GM12878 (cell line): Measurements from ENCODE around the gene FBXL2. TPM values are rescaled to one million over a fixed set of nuclear protein-coding genes. Genes with fewer than 3 reads are reported as not detected.

Source experiments
- EP300 ChIP-seq, 2 experiments: fragments of 150-350 bp in 1 of 2; IDR thresholded peaks; 2 replicates each; pipeline ENCODE4 v1.6.1; 2011 to 2012; ENCODE audit warnings: low read depth in 2 of 2, low read length in 2 of 2, borderline replicate concordance in 1 of 2, improper control_type of control experiment in 1 of 2, inconsistent platforms in 1 of 2; ENCODE audit not compliant: control insufficient read depth in 1 of 2
- IRF3 ChIP-seq: fragments of 450-650 bp; IDR thresholded peaks from 2 replicates; pipeline ENCODE4 v1.6.1; 2014; ENCODE audit warnings: mild to moderate bottlenecking
- LARP7 ChIP-seq: fragments of 450-650 bp; IDR thresholded peaks from 2 replicates; pipeline ENCODE4 v1.6.1; 2017; ENCODE audit warnings: mild to moderate bottlenecking
- NKRF ChIP-seq: fragments of 450-650 bp; conservative IDR thresholded peaks from 2 replicates; pipeline ENCODE4 v1.6.1; 2017; ENCODE audit warnings: mild to moderate bottlenecking, moderate library complexity
- SMC3 ChIP-seq: IDR thresholded peaks from 2 replicates; pipeline ENCODE4 v1.6.1; 2011; ENCODE audit warnings: low read length, improper control_type of control experiment, borderline replicate concordance
- SPI1 ChIP-seq: IDR thresholded peaks from 2 replicates; pipeline ENCODE4 v1.6.1; 2011; ENCODE audit warnings: low read depth, mild to moderate bottlenecking, low read length, moderate library complexity, borderline replicate concordance; ENCODE audit not compliant: insufficient read depth
- YBX1 ChIP-seq: fragments of 450-650 bp; IDR thresholded peaks from 2 replicates; pipeline ENCODE4 v1.6.1; 2016; ENCODE audit warnings: antibody characterized with exemption
- ZNF622 ChIP-seq: fragments of 450-650 bp; IDR thresholded peaks from 2 replicates; pipeline ENCODE4 v1.6.1; 2017; ENCODE audit warnings: mild to moderate bottlenecking, inconsistent platforms
- polyA plus RNA-seq, 11 experiments: library from polyadenylated mRNA; depleted of rRNA in 4 of 11; unstranded in 6 of 11; stranded (reverse) in 5 of 11; fragments of >200 nt; fragmentation: Nextera tagmentation in 4 of 11; fragmentation: Illumina TruSeq in 1 of 11; extraction: Ambion mirVana in 4 of 11; extraction: Trizol in 1 of 11; gene quantifications; 1 replicate in 1 of 11; 2 replicates in 10 of 11; pipeline versions ENCODE4 v1.2.1 to v1.2.3, GENCODE V29; 2011 to 2016; ENCODE audit warnings: inconsistent platforms in 2 of 11, missing spikeins in 2 of 11, low read depth in 1 of 11
- total RNA-seq, 4 experiments: library from RNA; depleted of rRNA in 3 of 4; stranded (reverse); fragments of >200 nt in 3 of 4; fragmentation: Illumina TruSeq in 1 of 4; extraction: Trizol in 1 of 4; gene quantifications; 2 replicates each; pipeline versions ENCODE4 v1.2.1 to v1.2.3, GENCODE V29; 2013 to 2021

The FBXL2 gene
- total and polyA plus RNA-seq, 10 of the 15 experiments (the other 5 are each of a cell fraction or from before 2014, with no cell fraction given), result 0.04 to 0.72 (median 0.15) TPM; not detected in 1

GRCh38 chr3:33426630-33427317 is 149.5 kb downstream of the FBXL2 start (continued):
- TF ChIP-seq SMC3, result no peak
- TF ChIP-seq LARP7, result no peak
- no peak for TF ChIP-seq IRF3
- no peak for TF ChIP-seq NKRF
- TF ChIP-seq EP300 (IDR thresholded peaks at IDR 0.05; ENCODE audit: borderline replicate concordance in 1 of 2, control insufficient read depth in 1 of 2, low read depth in 2 of 2, low read length in 2 of 2), result no peak
- TF ChIP-seq ZNF622, result no peak
- no peak for TF ChIP-seq YBX1
- no peak for TF ChIP-seq SPI1
